Keratinocyte (primary cell): ENCODE results near the gene CACNB2. TPM values are rescaled to one million over a fixed set of nuclear protein-coding genes. Genes with fewer than 3 reads are reported as not detected.

Experiments
- DNase-seq: peaks from one replicate; pipeline ENCODE4 v3.0.0-alpha.2; 2011; ENCODE audit warnings: low read depth, missing footprints, low spot score
- FAIRE-seq: peaks from 2 replicates; lab custom pipeline; 2011; peaks lifted over from hg19 to GRCh38; lab: Jason Lieb, UNC
- H2AFZ ChIP-seq: 2 replicates; pipeline ENCODE4 v1.6.0; 2012; ENCODE audit warnings: low read length, control low read depth, inconsistent platforms; ENCODE audit not compliant: control insufficient read depth
- H3K27ac ChIP-seq: 2 replicates; pipeline ENCODE4 v1.5.1; 2011; ENCODE audit warnings: low read length; ENCODE audit not compliant: control insufficient read depth, insufficient read depth
- H3K27me3 ChIP-seq: 3 replicates; pipeline ENCODE4 v1.6.0; 2011; ENCODE audit warnings: low read length; ENCODE audit not compliant: control insufficient read depth, insufficient read depth; ENCODE audit errors: extremely low read depth
- H3K36me3 ChIP-seq, 2 experiments: 2 replicates in 1 of 2; 3 replicates in 1 of 2; pipeline ENCODE4 v1.5.1; 2011; ENCODE audit warnings: low read length in 2 of 2, mild to moderate bottlenecking in 1 of 2; ENCODE audit not compliant: control insufficient read depth in 2 of 2, insufficient read depth in 2 of 2; ENCODE audit errors: extremely low read depth in 1 of 2
- H3K4me1 ChIP-seq: 3 replicates; pipeline ENCODE4 v1.5.1; 2011; ENCODE audit warnings: low read length; ENCODE audit not compliant: control insufficient read depth, insufficient read depth; ENCODE audit errors: extremely low read depth
- H3K4me2 ChIP-seq: 3 replicates; pipeline ENCODE4 v1.6.0; 2011; ENCODE audit warnings: low read depth, low read length; ENCODE audit not compliant: control insufficient read depth, insufficient read depth; ENCODE audit errors: extremely low read depth
- H3K4me3 ChIP-seq, 3 experiments: fragments of 200-600 bp in 1 of 3; sonication (generic) in 1 of 3; 2 replicates in 2 of 3; 3 replicates in 1 of 3; pipeline ENCODE4 v1.5.1; 2011 to 2016; ENCODE audit warnings: low read length in 3 of 3, mild to moderate bottlenecking in 3 of 3, control low read depth in 2 of 3, inconsistent platforms in 1 of 3, low read depth in 1 of 3, mixed read lengths in 1 of 3, mixed run types in 1 of 3, moderate library complexity in 1 of 3; ENCODE audit not compliant: control insufficient read depth in 2 of 3, insufficient read depth in 2 of 3; ENCODE audit errors: extremely low read depth in 1 of 3
- H3K79me2 ChIP-seq: 2 replicates; pipeline ENCODE4 v1.6.0; 2012; ENCODE audit warnings: low read length; ENCODE audit not compliant: control insufficient read depth, insufficient read depth
- H3K9ac ChIP-seq: 3 replicates; pipeline ENCODE4 v1.6.0; 2011; ENCODE audit warnings: low read length; ENCODE audit not compliant: control insufficient read depth, insufficient read depth; ENCODE audit errors: extremely low read depth
- H3K9me1 ChIP-seq: 3 replicates; pipeline ENCODE4 v1.6.0; 2011; ENCODE audit warnings: low read length; ENCODE audit not compliant: control insufficient read depth, insufficient read depth; ENCODE audit errors: extremely low read depth
- H3K9me3 ChIP-seq: 2 replicates; pipeline ENCODE4 v1.5.1; 2012; ENCODE audit warnings: low read depth, low read length; ENCODE audit not compliant: control insufficient read depth
- H4K20me1 ChIP-seq: 3 replicates; pipeline ENCODE4 v1.6.0; 2011; ENCODE audit warnings: low read length; ENCODE audit not compliant: control insufficient read depth, insufficient read depth; ENCODE audit errors: extremely low read depth
- EZH2 ChIP-seq: IDR thresholded peaks from one replicate; pipeline ENCODE4 v1.6.1; 2012; ENCODE audit warnings: inconsistent platforms, mild to moderate bottlenecking, low read length, moderate library complexity
- dilution Hi-C: fragments of 300-500 bp; cut with MboI; formaldehyde crosslinking; loops from one replicate; pipeline ENCODE4 v1.7.0; 2020; ENCODE audit warnings: low sequenced_read_pairs; ENCODE audit not compliant: extremely low pct_ligation_motif_present
- polyA plus RNA-seq, 5 experiments: library from polyadenylated mRNA; depleted of rRNA in 3 of 5; stranded (reverse) in 3 of 5; stranded (forward) in 1 of 5; unstranded in 1 of 5; fragments of >200 nt; gene quantifications; 1 replicate in 1 of 5; 2 replicates in 3 of 5; 3 replicates in 1 of 5; pipeline versions ENCODE4 v1.2.1 to v1.2.3, GENCODE V29; 2011 to 2012; ENCODE audit warnings: missing spikeins in 2 of 5, low read depth in 1 of 5, low replicate concordance in 1 of 5
- TF ChIP-seq, protein P1 (sequence below), 3 experiments: IDR thresholded peaks in 1 of 3; conservative IDR thresholded peaks in 1 of 3; optimal IDR thresholded peaks in 1 of 3; 2 replicates in 2 of 3; 3 replicates in 1 of 3; pipeline versions ENCODE3 to v1.5.1; 2011; ENCODE audit warnings: low read length in 3 of 3, mild to moderate bottlenecking in 3 of 3, moderate library complexity in 2 of 3, control low read depth in 1 of 3, inconsistent platforms in 1 of 3; ENCODE audit not compliant: insufficient read depth in 2 of 3; ENCODE audit errors: extremely low read depth in 1 of 3

The CACNB2 gene
- polyA plus RNA-seq, 1 donor (not counting 4 experiments of a cell fraction or from before 2014, with no cell fraction given) = 0.03 TPM

DNA sequence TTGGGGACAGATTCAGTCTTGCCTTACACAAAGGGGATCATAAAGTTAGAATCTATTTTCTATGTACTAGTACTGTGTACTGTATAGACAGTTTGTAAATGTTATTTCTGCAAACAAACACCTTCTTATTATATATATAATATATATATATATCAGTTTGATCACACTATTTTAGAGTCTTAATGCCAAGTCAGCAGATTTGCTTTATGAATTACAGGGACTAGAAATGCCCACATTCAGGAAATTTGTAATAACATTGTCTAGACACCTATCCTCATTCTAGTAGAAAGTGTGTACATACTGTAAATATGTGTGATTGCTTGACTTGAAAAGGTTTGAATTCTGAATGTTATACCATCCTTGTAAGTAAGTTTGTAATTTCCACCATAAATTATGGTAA lies 400.0 kb downstream of the CACNB2 start:
- H3K27ac ChIP-seq = no peak overlapping the region
- no peaks in the 10 kb centered on the region for H3K4me1 ChIP-seq
- no peak overlapping the region for H3K4me3 ChIP-seq
- no peak for TF ChIP-seq EZH2
- TF ChIP-seq, protein P1, sequence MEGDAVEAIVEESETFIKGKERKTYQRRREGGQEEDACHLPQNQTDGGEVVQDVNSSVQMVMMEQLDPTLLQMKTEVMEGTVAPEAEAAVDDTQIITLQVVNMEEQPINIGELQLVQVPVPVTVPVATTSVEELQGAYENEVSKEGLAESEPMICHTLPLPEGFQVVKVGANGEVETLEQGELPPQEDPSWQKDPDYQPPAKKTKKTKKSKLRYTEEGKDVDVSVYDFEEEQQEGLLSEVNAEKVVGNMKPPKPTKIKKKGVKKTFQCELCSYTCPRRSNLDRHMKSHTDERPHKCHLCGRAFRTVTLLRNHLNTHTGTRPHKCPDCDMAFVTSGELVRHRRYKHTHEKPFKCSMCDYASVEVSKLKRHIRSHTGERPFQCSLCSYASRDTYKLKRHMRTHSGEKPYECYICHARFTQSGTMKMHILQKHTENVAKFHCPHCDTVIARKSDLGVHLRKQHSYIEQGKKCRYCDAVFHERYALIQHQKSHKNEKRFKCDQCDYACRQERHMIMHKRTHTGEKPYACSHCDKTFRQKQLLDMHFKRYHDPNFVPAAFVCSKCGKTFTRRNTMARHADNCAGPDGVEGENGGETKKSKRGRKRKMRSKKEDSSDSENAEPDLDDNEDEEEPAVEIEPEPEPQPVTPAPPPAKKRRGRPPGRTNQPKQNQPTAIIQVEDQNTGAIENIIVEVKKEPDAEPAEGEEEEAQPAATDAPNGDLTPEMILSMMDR (optimal IDR thresholded peaks at IDR 0.05 in 1 of 3, IDR thresholded peaks at IDR 0.05 in 1 of 3, conservative IDR thresholded peaks at IDR 0.05 in 1 of 3; ENCODE audit: extremely low read depth in 1 of 3, insufficient read depth in 2 of 3, low read length in 3 of 3) = no peak
- no peaks in the 10 kb centered on the region for H3K9me1 ChIP-seq
- DNase-seq (no peak), FAIRE-seq (no peak)
- dilution Hi-C loops = no loop called here
- H3K9ac ChIP-seq = no peak overlapping the region
- H3K27me3 ChIP-seq = no peaks in the 10 kb centered on the region
- peaks cover 0 to 3% of the 10 kb centered on the region in 2 experiments for H3K36me3 ChIP-seq
- H3K4me2 ChIP-seq = no peak overlapping the region
- no peaks in the 10 kb centered on the region for H4K20me1 ChIP-seq
- no peaks in the 10 kb centered on the region for H3K79me2 ChIP-seq
- no peak overlapping the region for H2AFZ ChIP-seq
- H3K9me3 ChIP-seq = no peaks in the 10 kb centered on the region

DNA sequence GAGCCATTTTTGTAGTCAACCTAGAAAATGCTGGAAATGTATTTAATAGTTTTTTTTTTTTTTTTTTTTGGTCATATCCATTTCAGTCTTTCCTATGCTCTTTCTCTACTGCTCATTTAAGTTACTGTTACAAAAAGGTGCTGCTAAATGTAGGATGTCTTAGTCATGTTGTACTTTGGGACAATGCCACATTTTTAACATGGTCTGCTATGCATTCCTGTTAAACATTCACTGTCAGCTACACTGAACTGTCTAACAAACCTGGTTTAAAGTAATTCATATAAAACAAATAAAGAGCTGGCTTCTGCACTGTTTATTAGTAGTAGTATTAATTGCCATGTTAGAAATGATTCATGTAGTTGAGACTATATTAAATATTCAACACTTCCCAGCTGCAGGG lies 402.6 kb downstream of the CACNB2 start:
- Histone ChIP-seq H3K79me2 (no peaks in the 10 kb centered on the region), H3K4me3 (no peak overlapping the region), H3K9me1 (no peaks in the 10 kb centered on the region), H3K36me3 (peaks cover 0 to 3% of the 10 kb centered on the region in 2 experiments), H3K9ac (no peak overlapping the region), H3K27ac (no peak overlapping the region), H3K4me1 (no peaks in the 10 kb centered on the region), H2AFZ (no peak overlapping the region), H3K9me3 (no peaks in the 10 kb centered on the region), H3K4me2 (no peak overlapping the region), H3K27me3 (no peaks in the 10 kb centered on the region), H4K20me1 (no peaks in the 10 kb centered on the region)
- DNase-seq (no peak), FAIRE-seq (no peak)
- dilution Hi-C loops = no loop called here
- TF ChIP-seq EZH2 = no peak
- TF ChIP-seq, protein P1 (optimal IDR thresholded peaks at IDR 0.05 in 1 of 3, IDR thresholded peaks at IDR 0.05 in 1 of 3, conservative IDR thresholded peaks at IDR 0.05 in 1 of 3; ENCODE audit: extremely low read depth in 1 of 3, insufficient read depth in 2 of 3, low read length in 3 of 3) = no peak
